B cell (primary cell): ENCODE measurements around the gene ATL1. TPM values are rescaled to one million over a fixed set of nuclear protein-coding genes. Genes with fewer than 3 reads are reported as not detected.

Experiments
- ATAC-seq: fragments of 200-7000 bp; cut with Tn5 transposase; one replicate; pipeline ENCODE4 v1.10.0; 2021; ENCODE audit warnings: low read depth, mild to moderate bottlenecking, moderate number of reproducible peaks, moderate library complexity
- CTCF ChIA-PET: fragments of 350-600 bp; sonication (Branson Sonifier 250); formaldehyde crosslinking; loops from one replicate; lab custom pipeline; 2021; ENCODE audit warnings: antibody characterized with exemption, inconsistent platforms; lab: Charles Lee
- POLR2A ChIA-PET: fragments of 350-600 bp; sonication (Branson Sonifier 250); formaldehyde crosslinking; loops from one replicate; lab custom pipeline; 2021; ENCODE audit warnings: antibody characterized with exemption; lab: Charles Lee
- DNase-seq: peaks from one replicate; pipeline ENCODE4 v3.0.0; 2013
- H2AFZ ChIP-seq: 2 replicates; pipeline ENCODE4 v1.6.1; 2012; ENCODE audit warnings: mild to moderate bottlenecking, low read depth, low read length; ENCODE audit not compliant: insufficient read depth, poor library complexity, severe bottlenecking
- H3K27ac ChIP-seq, 2 donors: 1 replicate in 1 of 2; 2 replicates in 1 of 2; pipeline ENCODE4 v1.5.1; 2012 to 2013; ENCODE audit warnings: low read length in 2 of 2, mild to moderate bottlenecking in 2 of 2, moderate library complexity in 1 of 2
- H3K27me3 ChIP-seq, 4 experiments: fragments of 200-600 bp in 1 of 4; sonication (generic) in 1 of 4; replicated peaks in 1 of 4; 1 replicate in 2 of 4; 2 replicates in 2 of 4; pipeline versions ENCODE4 v1.6.1 to v1.7.0; 2013 to 2016; ENCODE audit warnings: low read length in 3 of 4, mild to moderate bottlenecking in 2 of 4, mixed read lengths in 1 of 4, moderate library complexity in 1 of 4; ENCODE audit not compliant: insufficient read depth in 4 of 4, control insufficient read depth in 3 of 4; ENCODE audit errors: control extremely low read depth in 1 of 4
- H3K36me3 ChIP-seq, 2 experiments: replicated peaks in 1 of 2; 1 replicate in 1 of 2; 2 replicates in 1 of 2; pipeline versions ENCODE4 v1.6.1 to v1.7.1; 2013; ENCODE audit warnings: low read length in 1 of 2; ENCODE audit not compliant: insufficient read depth in 2 of 2, control insufficient read depth in 1 of 2; ENCODE audit errors: control extremely low read depth in 1 of 2, extremely low read depth in 1 of 2
- H3K4me1 ChIP-seq, 2 donors: fragments of 200-600 bp in 1 of 2; sonication (generic) in 1 of 2; 1 replicate in 1 of 2; 2 replicates in 1 of 2; pipeline versions ENCODE4 v1.5.1 to v1.6.1; 2013 to 2017; ENCODE audit warnings: low read length in 2 of 2; ENCODE audit not compliant: control insufficient read depth in 2 of 2, insufficient read depth in 2 of 2
- H3K4me2 ChIP-seq: replicated peaks from 2 replicates; pipeline ENCODE3; 2012; ENCODE audit warnings: mild to moderate bottlenecking, low read depth, low read length; ENCODE audit not compliant: poor library complexity, severe bottlenecking
- H3K4me3 ChIP-seq, 5 experiments: fragments of 200-600 bp in 1 of 5; sonication (generic) in 1 of 5; 1 replicate in 3 of 5; 2 replicates in 2 of 5; pipeline versions ENCODE4 v1.5.1 to v1.7.0; 2011 to 2016; ENCODE audit warnings: low read length in 4 of 5, mild to moderate bottlenecking in 4 of 5, low read depth in 2 of 5, control low read depth in 1 of 5, moderate library complexity in 1 of 5; ENCODE audit not compliant: insufficient read depth in 1 of 5; ENCODE audit errors: control extremely low read depth in 1 of 5, extremely low read depth in 1 of 5
- H3K79me2 ChIP-seq: fragments of 200-600 bp; sonication (generic); one replicate; pipeline ENCODE4 v1.6.0; 2016; ENCODE audit warnings: low read length; ENCODE audit not compliant: control insufficient read depth, insufficient read depth
- H3K9ac ChIP-seq: fragments of 200-600 bp; sonication (generic); 2 replicates; pipeline ENCODE4 v1.6.1; 2017; ENCODE audit warnings: mild to moderate bottlenecking, low read length, moderate library complexity
- H3K9me3 ChIP-seq, 3 donors: one replicate each; pipeline versions ENCODE4 v1.6.1 to v1.7.1; 2013; ENCODE audit warnings: low read length in 2 of 3; ENCODE audit not compliant: control insufficient read depth in 2 of 3, insufficient read depth in 1 of 3; ENCODE audit errors: control extremely low read depth in 1 of 3
- H4K20me1 ChIP-seq: 2 replicates; pipeline ENCODE4 v1.6.0; 2012; ENCODE audit warnings: mild to moderate bottlenecking, low read length; ENCODE audit not compliant: insufficient read depth, control insufficient read depth, poor library complexity, severe bottlenecking
- H3K27ac Mint-ChIP-seq: one replicate; pipeline ENCODE4 v1.8.0; 2021; ENCODE audit warnings: mixed read lengths
- H3K27me3 Mint-ChIP-seq: one replicate; pipeline ENCODE4 v1.8.0; 2021; ENCODE audit warnings: mixed read lengths
- H3K4me1 Mint-ChIP-seq: one replicate; pipeline ENCODE4 v1.8.0; 2021; ENCODE audit warnings: mixed read lengths
- H3K4me3 Mint-ChIP-seq: one replicate; pipeline ENCODE4 v1.8.0; 2021; ENCODE audit warnings: mixed read lengths
- H3K9me3 Mint-ChIP-seq: one replicate; pipeline ENCODE4 v1.8.0; 2022; ENCODE audit warnings: mixed read lengths; ENCODE audit not compliant: insufficient read depth
- EZH2 ChIP-seq: IDR thresholded peaks from 2 replicates; pipeline ENCODE4 v1.6.1; 2012; ENCODE audit warnings: borderline replicate concordance, low read depth, mild to moderate bottlenecking, moderate library complexity, low read length; ENCODE audit not compliant: insufficient read depth, poor library complexity, severe bottlenecking
- intact Hi-C: fragments of 100-400 bp; cut with micrococcal nuclease; formaldehyde crosslinking; loops from one replicate; pipeline ENCODE4 v1.10.0; 2022
- polyA plus RNA-seq: library from polyadenylated mRNA; depleted of rRNA; stranded (reverse); fragments of >200 nt; gene quantifications from 2 replicates; pipeline ENCODE4 v1.2.3, GENCODE V29; 2012
- total RNA-seq, 2 donors: library from RNA; stranded (reverse); fragments of 120-200 nt in 1 of 2; gene quantifications; 1 replicate in 1 of 2; 2 replicates in 1 of 2; pipeline versions ENCODE4 v1.2.3 to v1.2.4, GENCODE V29; 2013 to 2022
- TF ChIP-seq, protein P1 (sequence below): fragments of 200-600 bp; IDR thresholded peaks from one replicate; pipeline ENCODE4 v1.8.0; 2022; ENCODE audit warnings: antibody characterized with exemption, mild to moderate bottlenecking

ATL1 gene
- total and polyA plus RNA-seq, 2 donors (not counting 1 experiment from before 2014, with no cell fraction given), result 2.9 TPM

DNA sequence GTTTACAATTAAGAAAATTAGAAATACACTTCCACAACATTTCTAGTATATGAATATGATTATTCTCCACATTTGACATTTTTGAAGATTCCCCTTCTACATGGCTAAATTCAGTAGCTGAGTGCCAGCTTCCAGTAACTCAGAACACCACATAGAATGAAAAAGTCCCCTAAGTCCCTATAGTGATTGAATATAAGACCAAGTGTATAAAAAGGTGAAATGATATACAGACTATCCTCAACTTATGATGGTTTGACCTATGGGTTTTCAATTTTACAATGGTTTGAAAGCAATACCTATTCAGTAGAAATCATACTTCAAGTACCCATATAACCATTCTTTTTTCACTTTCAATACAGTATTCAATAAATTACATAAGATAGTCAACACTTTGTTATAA, 15.8 kb downstream of the ATL1 start:
- Histone ChIP-seq H3K4me2 (no peak overlapping the region), H3K4me3 (no peak overlapping the region), H3K27me3 (no peaks in the 10 kb centered on the region), H3K4me1 (no peaks in the 10 kb centered on the region), H4K20me1 (no peaks in the 10 kb centered on the region), H3K9me3 (peaks cover 4 to 5% (median 4%) of the 10 kb centered on the region in 3 donors), H3K27ac (no peak overlapping the region), H3K79me2 (no peaks in the 10 kb centered on the region), H3K36me3 (no peaks in the 10 kb centered on the region), H2AFZ (no peak overlapping the region), H3K9ac (no peak overlapping the region)
- Mint-ChIP-seq H3K27ac (no peak overlapping the region), H3K4me1 (no peaks in the 10 kb centered on the region), H3K9me3 (no peaks in the 10 kb centered on the region), H3K27me3 (peaks cover 6% of the 10 kb centered on the region), H3K4me3 (no peak overlapping the region)
- ChIA-PET POLR2A (no interaction called here), CTCF (no interaction called here)
- TF ChIP-seq, protein P1, sequence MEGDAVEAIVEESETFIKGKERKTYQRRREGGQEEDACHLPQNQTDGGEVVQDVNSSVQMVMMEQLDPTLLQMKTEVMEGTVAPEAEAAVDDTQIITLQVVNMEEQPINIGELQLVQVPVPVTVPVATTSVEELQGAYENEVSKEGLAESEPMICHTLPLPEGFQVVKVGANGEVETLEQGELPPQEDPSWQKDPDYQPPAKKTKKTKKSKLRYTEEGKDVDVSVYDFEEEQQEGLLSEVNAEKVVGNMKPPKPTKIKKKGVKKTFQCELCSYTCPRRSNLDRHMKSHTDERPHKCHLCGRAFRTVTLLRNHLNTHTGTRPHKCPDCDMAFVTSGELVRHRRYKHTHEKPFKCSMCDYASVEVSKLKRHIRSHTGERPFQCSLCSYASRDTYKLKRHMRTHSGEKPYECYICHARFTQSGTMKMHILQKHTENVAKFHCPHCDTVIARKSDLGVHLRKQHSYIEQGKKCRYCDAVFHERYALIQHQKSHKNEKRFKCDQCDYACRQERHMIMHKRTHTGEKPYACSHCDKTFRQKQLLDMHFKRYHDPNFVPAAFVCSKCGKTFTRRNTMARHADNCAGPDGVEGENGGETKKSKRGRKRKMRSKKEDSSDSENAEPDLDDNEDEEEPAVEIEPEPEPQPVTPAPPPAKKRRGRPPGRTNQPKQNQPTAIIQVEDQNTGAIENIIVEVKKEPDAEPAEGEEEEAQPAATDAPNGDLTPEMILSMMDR, result no peak
- no peak for TF ChIP-seq EZH2
- no peak for DNase-seq
- intact Hi-C loops, result loop anchor here (10.0 kb wide), 1 partner anchor 1791 kb away; no protein-coding TSS in a partner anchor
- no peak for ATAC-seq

DNA sequence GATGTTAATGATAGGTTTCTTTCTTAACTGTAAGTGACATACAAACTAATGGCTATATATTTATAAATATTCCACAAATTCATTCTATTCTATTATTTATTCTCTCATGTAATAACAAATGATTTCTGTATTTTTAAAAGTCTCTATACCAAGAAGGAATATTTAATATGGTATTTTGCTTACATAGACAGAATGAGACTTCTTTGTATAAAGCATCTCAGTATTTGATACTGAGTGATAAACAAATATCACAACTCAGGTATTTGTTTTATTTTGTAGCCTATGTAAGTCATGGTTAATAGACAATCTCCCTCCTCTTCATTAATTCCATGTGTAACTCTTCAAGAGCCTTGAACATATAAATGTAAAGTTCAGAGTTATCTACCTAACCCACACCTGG, 18.0 kb downstream of the ATL1 start:
- H3K4me2 ChIP-seq, result no peak overlapping the region
- H3K27ac ChIP-seq, result no peak overlapping the region
- H4K20me1 ChIP-seq, result no peaks in the 10 kb centered on the region
- H3K27me3 ChIP-seq, result no peaks in the 10 kb centered on the region
- no peaks in the 10 kb centered on the region for H3K36me3 ChIP-seq
- Mint-ChIP-seq H3K27ac (no peak overlapping the region), H3K4me1 (no peaks in the 10 kb centered on the region), H3K27me3 (peaks cover 6% of the 10 kb centered on the region), H3K4me3 (no peak overlapping the region), H3K9me3 (no peaks in the 10 kb centered on the region)
- ATAC-seq (no peak), DNase-seq (no peak)
- H3K79me2 ChIP-seq, result no peaks in the 10 kb centered on the region
- H3K9me3 ChIP-seq, result no peaks in the 10 kb centered on the region
- no peak overlapping the region for H3K9ac ChIP-seq
- CTCF ChIA-PET, result no interaction called here
- intact Hi-C loops, result loop anchor here (10.0 kb wide), 1 partner anchor 1793 kb away; no protein-coding TSS in a partner anchor
- H3K4me1 ChIP-seq, result no peaks in the 10 kb centered on the region
- no peak overlapping the region for H3K4me3 ChIP-seq
- POLR2A ChIA-PET, result no interaction called here
- TF ChIP-seq, protein P1, result no peak
- no peak for TF ChIP-seq EZH2
- no peak overlapping the region for H2AFZ ChIP-seq
